GM21717 (cell line): Measurements from ENCODE around the gene KRT86.
"Not testable (repeated sequence)": the region's sequence is repeated elsewhere in the genome, so short reads cannot be mapped to it uniquely, and the experiment has no call there.

Source experiments
- ATAC-seq: cut with Tn5 transposase; IDR thresholded peaks from one replicate; pipeline ENCODE4 v1.9.1; 2021; ENCODE audit warnings: mild to moderate bottlenecking, moderate library complexity; ENCODE audit not compliant: unreplicated experiment

The KRT86 gene

DNA sequence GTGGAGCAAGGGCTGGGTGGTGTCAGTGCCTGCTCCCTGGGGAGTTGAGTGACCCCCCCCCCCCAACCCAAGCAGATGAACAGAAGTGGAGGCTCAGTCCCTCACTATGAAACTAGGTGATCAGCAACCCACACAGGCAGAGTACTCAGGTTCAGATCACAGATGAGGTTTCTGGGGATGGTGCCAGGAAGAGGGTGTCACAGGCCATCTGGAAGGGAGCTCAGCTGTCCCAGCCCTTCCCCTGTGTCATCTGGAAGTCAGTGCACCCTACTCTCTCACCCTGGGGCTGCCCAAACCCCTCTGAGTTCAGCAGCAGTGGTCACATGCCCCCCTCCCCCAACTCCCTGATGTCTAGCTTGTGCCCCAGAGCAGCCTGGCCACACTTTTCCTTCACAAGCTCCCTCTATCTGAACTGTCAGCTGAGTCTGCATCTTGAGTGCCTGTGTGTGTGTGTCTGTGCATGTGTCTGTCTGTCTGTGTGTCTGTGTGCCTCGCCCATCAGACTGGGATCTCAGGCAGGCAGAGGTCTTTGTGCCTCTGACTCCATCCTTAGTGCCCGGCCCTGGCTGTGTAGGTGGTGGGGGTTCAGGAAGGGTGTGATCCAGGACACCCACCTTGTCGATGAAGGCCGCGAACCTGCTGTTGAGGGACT lies 16.2 kb downstream of the KRT86 start:
- ATAC-seq: not testable (repeated sequence)

DNA sequence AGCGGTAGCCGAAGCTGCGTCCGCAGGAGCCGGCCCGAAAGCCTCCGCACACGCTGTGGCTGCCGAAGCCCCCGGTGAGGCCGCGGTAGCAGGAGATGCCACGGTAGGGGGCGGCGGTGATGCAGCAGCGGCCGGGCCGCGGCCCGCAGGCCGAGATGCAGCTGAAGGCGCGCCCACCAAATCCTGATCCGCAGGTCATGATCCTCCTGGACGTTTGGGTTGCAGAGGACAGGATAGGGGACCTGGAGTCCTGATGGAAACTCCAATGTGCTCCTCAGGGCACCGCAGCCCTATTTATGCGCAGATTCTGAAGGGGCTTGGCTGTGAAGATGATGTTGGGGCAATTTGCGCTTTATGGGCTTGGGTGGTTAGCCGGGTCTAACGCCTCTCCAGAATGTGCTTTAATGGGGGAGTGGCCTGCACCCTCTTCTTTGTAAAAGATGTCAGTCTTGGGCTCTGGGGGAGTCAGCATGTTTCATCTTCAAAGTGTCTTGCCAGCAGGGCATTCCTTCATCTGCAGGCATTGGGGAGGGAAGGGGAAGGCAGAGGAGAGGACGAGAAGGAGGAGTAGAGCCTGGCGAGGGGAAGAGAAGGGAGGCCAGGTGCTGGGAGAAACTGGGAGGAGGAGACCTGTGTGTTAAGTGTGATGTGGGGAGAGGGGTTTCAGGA lies 17.0 kb downstream of the KRT86 start, which contains the start of gene KRT81:
Gene KRT81, minus strand, starts transcription at position 268 of the 669 bp plus-strand sequence. Its CDS starts 69 bp downstream, at position 199.
- ATAC-seq: no peak

DNA sequence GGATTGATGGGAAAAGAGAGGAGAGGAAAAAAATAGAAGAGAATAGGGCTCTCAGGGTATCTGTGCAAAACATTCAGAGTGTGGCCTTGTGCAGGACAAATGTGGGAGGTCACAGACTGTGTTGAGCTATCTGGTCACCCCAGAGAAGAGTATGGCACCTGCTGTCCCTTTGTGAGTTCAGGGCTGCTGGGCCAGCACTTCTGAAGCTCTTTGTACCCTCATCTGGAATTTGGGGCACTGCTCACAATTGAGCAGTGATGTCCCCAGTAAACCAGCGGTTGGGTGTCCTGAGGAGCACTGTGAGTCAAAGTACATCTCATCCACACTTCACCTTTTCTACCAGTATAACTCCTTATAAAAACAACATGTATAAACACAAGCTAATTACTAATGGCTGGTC lies 19.5 kb downstream of the KRT86 start:
- ATAC-seq: no peak

DNA sequence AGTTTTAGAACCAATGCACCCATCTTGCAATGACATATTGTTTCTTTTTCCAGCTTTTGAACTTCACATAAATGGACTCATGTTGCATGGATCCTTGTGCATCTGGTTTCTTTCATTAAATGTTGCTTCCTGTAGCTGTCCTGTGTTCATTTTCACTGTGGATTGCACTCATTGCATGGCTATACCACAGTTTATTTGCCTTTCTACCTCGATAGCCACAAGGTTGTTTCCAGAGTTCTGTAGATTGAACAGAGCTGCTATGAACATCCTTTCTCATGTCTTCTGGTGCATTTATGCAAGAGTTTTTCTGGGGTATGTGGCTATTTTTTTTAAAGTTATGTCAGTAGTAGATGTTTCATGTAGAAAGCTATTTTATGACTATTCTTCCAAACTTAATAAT lies 20.4 kb downstream of the KRT86 start:
- ATAC-seq: no peak

DNA sequence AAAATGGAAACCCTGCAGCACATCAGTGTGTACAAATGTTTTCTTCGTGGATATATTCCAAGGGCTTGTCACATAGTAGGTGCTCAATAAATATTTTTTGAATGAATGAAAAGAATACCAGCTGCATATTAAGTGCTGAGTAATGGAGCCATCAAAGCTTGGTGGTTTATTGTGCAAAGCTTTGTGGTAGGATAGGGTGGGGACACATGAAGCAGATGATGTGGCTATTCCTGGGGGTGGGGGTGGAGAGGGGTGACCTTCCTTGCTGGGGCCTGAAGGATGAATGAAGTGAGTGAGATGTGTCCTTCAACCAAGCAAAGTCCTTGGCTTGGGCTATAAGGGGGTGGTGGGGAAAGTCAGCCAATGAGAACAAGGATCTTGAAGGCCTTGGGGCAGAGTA lies 21.2 kb downstream of the KRT86 start:
- ATAC-seq: no peak

DNA sequence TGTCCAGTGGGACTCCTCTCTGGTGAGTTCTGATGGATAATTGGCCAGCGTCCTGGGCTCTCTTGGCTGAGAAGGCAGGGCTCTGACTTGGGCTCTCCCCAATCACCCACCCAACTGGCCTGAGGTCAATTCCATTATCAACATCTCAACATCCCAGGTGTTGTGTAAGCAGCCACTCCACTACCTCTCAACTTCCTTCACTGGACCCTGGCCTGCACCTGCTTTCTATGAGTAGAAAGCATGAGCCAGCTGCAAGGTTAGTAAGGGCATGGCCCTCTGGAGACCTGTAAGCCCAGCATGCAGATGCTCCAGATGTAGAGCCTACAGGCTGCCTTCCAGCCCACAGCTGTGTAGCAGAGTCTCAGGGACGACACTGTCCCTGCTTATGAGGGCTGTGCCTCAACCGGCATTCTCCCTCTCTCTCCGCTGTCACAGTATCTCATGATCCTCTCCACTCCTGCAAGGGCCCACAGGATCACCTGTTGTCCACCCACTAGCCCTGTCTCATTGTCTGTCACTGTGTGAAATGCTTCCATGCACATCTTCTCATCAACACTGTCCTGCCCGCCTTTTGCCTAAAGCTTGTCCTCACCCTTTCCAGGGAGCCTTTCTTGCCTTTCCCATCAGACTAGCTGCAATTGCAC lies 22.2 kb downstream of the KRT86 start:
- ATAC-seq: no peak

DNA sequence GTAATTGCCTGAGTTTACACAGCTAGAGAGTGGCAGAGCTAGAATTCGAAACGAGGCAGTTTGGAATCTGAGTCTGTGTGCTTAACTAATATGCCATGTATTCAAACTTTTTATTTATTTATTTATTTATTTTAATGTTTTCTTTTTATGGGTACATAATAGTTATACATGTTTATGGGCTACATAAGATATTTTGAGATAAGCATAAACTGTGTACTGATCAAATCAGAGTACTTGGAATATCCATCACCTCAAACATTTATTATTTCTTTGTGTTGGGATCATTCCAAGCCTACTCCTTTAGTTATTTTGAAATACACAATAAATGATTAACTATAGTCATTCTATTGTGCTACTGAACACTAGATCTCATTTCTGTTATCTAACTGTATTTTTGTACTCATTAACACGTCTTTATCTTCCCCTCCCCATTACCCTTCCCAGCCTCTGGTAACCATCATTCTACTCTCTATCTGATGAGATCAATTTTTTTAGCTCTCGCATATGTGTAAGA lies 24.3 kb downstream of the KRT86 start:
- ATAC-seq: no peak

DNA sequence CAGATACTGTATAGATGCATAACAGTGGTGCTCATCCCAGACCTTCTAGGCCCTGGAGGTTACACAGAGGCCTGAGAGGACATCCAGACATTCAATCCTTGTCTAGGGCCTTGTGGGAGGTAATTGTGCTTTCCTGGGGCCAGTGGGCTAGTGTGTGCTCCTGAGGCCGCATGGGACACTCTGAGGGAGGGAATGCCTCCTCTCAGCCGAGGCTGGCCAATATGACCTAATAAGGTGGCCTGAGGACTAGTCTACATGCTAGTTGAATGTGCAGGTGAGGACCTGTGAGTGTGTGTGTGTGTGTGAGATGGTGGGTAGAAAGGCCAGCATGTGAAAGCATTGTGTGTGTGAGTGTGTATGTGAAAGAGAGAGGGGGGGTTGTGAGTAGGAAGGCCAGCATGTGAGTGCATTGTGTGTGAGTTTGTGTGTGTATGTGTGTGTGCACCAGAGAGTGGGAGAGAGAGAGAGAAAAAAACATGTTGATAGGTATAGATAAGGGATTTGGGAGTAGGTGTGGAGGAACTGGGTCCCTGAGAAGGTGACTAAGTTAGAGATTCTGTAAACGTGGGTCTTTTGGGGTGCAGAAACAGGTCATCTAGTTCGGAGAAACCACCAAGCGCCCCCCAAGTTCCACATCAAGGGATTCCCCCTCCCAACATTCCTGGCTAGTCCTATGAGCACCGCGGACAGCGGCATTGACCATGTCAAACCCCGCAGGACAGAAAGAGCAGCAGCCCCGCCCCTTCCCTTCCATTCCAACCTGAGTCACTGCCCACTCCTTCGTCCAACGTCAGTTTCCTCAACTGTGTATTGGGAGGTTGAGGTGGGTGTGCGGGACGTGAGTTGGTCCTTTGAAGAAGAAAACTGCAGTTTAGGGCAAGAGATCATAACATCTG lies 26.6 kb downstream of the KRT86 start:
- ATAC-seq: no peak

DNA sequence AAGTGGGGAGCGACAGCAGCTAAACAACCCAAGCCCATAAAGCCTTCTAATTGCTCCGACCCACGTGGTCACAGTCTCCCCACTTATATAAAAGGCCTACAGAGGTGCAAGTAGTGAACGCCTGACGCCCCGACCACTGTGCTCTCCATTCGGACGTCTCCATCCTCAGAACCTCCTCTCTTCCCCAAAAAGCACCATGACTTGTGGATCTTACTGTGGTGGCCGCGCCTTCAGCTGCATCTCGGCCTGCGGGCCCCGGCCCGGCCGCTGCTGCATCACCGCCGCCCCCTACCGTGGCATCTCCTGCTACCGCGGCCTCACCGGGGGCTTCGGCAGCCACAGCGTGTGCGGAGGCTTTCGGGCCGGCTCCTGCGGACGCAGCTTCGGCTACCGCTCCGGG lies 27.3 kb downstream of the KRT86 start:
- ATAC-seq: not testable (repeated sequence)

DNA sequence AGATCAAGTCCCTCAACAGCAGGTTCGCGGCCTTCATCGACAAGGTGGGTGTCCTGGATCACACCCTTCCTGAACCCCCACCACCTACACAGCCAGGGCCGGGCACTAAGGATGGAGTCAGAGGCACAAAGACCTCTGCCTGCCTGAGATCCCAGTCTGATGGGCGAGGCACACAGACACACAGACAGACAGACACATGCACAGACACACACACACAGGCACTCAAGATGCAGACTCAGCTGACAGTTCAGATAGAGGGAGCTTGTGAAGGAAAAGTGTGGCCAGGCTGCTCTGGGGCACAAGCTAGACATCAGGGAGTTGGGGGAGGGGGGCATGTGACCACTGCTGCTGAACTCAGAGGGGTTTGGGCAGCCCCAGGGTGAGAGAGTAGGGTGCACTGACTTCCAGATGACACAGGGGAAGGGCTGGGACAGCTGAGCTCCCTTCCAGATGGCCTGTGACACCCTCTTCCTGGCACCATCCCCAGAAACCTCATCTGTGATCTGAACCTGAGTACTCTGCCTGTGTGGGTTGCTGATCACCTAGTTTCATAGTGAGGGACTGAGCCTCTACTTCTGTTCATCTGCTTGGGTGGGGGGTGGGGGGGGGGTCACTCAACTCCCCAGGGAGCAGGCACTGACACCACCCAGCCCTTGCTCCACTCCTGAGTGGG lies 27.9 kb downstream of the KRT86 start:
- ATAC-seq: not testable (repeated sequence)

DNA sequence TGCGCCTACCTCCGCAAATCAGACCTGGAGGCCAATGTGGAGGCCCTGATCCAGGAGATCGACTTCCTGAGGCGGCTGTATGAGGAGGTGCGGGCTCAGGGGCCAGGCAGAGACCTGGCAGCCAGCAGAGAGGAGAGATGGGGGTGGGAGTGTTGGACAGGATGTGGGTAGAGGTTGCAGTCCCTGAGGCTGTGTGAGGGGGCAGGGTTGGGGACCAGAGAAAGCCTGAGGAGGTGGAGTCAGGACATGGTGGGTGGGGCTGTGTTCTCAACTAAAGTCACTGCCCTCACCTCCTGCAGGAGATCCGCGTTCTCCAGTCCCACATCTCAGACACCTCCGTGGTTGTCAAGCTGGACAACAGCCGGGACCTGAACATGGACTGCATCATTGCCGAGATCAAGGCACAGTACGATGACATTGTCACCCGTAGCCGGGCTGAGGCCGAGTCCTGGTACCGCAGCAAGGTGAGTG lies 30.5 kb downstream of the KRT86 start:
- peak; percentile 76 for ATAC-seq

DNA sequence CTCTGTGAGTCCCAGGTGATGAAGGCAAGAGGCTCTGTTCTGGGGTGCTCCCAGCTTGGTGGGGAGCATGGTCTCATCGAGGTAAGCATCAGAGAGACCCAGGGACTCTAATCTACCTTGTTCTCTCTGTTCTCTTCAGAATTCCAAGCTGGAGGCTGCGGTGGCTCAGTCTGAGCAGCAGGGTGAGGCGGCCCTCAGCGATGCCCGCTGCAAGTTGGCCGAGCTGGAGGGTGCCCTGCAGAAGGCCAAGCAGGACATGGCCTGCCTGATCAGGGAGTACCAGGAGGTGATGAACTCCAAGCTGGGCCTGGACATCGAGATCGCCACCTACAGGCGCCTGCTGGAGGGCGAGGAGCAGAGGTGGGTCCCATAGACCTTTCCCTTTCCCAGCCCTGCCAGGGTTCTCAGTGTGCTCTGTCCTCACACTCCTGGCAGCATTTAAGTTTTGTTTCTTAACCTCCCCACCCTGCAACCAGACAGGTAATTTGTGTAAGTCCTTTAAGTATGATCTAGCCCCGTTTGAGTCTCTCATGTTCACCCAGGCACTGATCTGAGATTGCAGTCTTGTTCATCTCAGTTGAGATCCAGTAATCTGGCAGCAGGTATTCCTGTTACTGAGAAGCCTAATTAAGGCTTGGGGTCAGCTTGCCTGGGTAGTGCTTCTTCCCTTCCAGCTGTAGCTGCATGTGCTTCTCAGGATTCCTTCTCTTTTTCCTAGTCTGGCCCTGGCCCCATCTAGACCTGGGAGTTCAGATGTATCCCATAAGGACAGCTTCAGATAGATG lies 31.7 kb downstream of the KRT86 start:
- no peak for ATAC-seq

DNA sequence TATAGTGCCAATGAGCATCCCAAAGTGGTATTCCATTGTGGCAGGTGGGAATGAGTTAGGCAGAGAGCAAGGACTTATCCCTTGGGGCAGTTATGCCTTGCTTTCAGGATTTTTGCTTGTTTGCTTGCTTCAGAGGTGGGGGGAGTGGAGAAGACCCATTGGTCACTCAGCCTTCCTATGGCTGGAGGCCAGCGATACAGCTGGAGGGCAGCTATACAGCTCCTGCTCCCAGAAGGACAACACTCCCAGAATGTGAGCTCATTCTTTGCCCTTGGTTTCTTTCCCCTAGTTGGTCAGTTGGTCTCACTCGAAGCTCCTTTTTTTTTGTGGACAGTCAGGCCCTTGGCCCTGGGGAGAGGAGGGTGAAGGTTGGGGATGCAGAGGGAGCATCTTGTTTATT lies 32.3 kb downstream of the KRT86 start:
- no peak for ATAC-seq

DNA sequence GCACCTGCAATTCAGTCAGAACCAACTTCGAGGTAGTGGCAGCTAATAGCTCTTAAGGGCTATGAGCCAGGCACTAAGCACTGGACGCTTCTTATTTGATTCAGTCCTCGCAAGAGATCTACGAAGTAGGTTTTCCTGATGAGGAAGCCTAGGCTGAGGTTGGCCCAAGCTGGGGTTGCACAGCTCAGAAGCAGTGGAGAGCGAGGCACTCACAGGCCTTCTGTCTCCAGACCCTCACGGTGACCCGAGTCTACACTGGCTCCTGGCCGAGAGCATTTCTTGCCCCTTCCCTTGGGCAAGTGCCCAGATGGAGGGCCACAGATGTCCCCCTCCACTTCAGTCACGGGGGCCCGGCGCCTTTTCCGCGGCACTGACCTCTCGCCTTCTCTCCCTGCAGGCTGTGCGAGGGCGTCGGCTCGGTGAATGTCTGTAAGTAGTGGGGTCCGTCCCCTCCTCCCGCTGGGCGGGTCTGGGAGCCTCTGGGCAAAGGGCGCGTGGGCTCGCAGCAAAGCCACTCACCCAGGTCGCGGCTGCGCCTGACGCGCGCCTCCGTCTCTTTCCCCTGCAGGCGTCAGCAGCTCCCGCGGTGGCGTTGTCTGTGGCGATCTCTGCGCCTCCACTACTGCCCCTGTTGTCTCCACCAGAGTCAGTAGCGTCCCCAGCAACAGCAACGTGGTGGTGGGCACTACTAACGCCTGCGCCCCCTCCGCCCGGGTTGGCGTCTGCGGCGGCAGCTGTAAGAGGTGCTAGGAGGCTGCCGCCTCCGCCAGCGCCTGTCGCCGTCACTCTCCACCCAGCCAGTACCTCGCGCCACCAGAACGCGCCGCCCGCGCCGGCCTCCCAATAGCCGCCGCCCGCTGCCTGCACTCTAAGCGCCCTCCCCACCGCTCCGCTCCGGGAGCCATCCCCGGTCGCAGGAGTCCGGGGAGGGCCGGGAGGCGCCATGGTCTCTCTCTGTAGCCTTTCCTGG lies 33.7 kb downstream of the KRT86 start:
- no peak for ATAC-seq

DNA sequence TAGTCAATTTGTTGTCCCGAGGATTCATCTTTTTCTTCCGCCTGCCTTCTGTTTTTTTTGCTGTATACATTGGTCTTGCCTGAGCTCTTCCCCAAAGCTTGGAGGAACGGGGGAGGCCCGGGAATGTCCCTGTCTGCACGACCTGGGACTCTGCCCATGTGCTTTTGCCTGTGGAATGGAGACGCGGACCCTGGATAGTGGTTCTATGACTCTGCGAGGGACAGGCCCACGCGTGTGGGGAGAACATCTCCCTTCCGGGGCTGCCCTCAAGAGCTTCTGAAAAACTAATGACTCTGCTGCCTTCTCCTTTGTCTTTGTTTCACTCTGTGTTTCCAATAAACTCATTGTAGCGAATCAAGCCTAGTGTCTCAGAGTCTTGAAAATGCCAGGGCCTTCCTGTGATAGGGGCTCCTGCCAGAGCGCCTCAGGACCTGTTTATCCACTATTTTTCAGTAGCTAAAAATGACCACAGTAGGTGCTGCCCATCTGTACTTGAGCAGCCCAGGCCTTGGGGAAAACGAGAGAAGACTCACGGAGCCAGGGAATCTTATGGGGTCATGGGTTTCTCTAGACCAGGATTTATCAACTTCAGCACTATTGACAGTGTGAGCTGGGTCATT lies 34.5 kb downstream of the KRT86 start:
- no peak for ATAC-seq

DNA sequence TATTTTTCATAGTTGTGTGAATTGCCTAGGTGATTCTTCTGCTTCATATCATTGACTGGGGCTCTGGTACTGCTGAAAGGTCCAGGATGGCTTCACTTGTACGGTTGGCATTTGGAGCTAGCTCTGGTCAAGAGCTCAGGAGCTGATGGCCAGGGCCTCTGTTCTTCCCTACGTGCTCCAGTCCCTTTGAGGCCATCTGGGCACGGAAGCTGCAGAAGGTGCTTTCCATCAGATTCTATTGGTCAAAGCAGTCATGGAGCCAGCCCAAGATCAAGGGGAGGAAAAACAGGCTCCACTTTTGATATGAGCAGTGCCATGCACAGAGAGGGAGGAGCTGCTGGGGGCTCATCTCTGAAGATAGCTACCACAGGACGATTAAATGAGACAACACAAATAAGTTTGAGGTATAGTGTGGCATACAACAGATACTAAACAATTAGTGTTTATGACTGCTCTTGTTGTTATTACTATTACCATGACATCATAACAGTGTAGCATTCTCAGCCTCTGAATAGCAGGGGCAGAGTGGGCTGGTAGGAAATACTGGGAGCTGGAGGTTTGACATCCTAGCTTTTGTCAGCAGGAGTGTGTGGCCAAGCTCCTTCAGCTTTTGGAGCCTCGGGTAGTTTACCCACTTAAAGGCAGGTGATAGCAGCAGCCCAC lies 36.3 kb downstream of the KRT86 start:
- ATAC-seq: no peak

DNA sequence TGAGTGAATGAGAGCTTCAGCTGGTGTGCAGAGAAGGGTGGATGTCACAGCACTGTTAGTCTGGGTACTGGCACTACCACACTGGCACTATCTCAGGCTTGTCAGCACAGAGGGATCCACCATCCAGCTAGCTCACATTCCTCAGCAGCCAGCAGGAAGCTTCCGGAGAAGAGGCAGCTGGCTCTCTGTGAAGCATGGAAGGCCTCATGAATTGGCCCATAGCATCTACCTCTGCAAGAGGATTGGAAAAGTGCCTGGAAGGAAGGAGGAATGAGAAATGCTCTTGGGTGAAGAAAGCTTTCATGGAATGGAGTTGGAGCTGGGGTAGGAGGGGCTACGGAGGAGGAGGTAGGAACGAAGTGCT lies 36.8 kb downstream of the KRT86 start:
- ATAC-seq: no peak
